T-helper 1 cell treated with Interleukin-12 subunit alpha and Interleukin-12 subunit beta and Interleukin-4 antibody, amounts not matched to agents 30 ng/mL and 1 ng/mL, for 36 hours (primary cell): ENCODE measurements around the gene CDADC1. TPM values are rescaled to one million over a fixed set of nuclear protein-coding genes. Genes with fewer than 3 reads are reported as not detected.

Experiments used
- intact Hi-C: fragments of 100-400 bp; cut with micrococcal nuclease; formaldehyde crosslinking; loops from one replicate; pipeline ENCODE4 v1.15.1; 2024
- total RNA-seq: library from RNA; stranded (reverse); gene quantifications from 2 replicates; pipeline ENCODE4 v1.2.3, GENCODE V29; 2022

Gene CDADC1
- 11.0 and 11.6 TPM in 2 replicates for total RNA-seq

- intact Hi-C loops: loop anchor here (1.0 to 10.0 kb wide), 18 partner anchors 10 to 1211 kb away; partner anchors contain the start of genes CAB39L, EBPL, MED4 and MLNR
Observed at GRCh38 chr13:49247643-49248621, at the start of gene CDADC1. TSS of gene CDADC1 (plus strand) at chr13:49247925. CDS start at chr13:49248038, 113 bp downstream.

- intact Hi-C loops: no loop called here
Observed at GRCh38 chr13:49206641-49207040, 41.1 kb upstream of the CDADC1 start.

GRCh38 chr13:49208619-49209018 lies 39.1 kb upstream of the CDADC1 start:
- intact Hi-C loops: no loop called here

- intact Hi-C loops: no loop called here
Observed at GRCh38 chr13:49210114-49210513, 37.6 kb upstream of the CDADC1 start.

GRCh38 chr13:49210669-49211068 lies 37.1 kb upstream of the CDADC1 start:
- intact Hi-C loops: no loop called here

GRCh38 chr13:49213539-49213938 lies 34.2 kb upstream of the CDADC1 start:
- intact Hi-C loops: no loop called here

GRCh38 chr13:49213997-49214916 lies 33.5 kb upstream of the CDADC1 start:
- intact Hi-C loops: loop anchor here (2.0 kb wide), 1 partner anchor 13 kb away; no protein-coding TSS in a partner anchor

- intact Hi-C loops: loop anchor here (1.0 to 2.0 kb wide), 2 partner anchors 14 to 32 kb away; partner anchors contain the start of gene CDADC1
Observed at GRCh38 chr13:49214917-49215376, 32.8 kb upstream of the CDADC1 start.

GRCh38 chr13:49216334-49216733 lies 31.4 kb upstream of the CDADC1 start:
- intact Hi-C loops: no loop called here

GRCh38 chr13:49217962-49218492 lies 29.7 kb upstream of the CDADC1 start:
- intact Hi-C loops: no loop called here

GRCh38 chr13:49218493-49219051 lies 29.2 kb upstream of the CDADC1 start:
- intact Hi-C loops: no loop called here

- intact Hi-C loops: loop anchor here (2.0 kb wide), 1 partner anchor 27 kb away; the partner anchor contains the start of gene CDADC1
Observed at GRCh38 chr13:49219647-49220035, 28.1 kb upstream of the CDADC1 start.

GRCh38 chr13:49220036-49220855 lies 27.5 kb upstream of the CDADC1 start, which contains the start of gene MLNR:
TSS of gene MLNR (plus strand) at chr13:49220338. CDS start at chr13:49220338, 0 bp downstream.
- intact Hi-C loops: loop anchor here (2.0 kb wide), 1 partner anchor 27 kb away; the partner anchor contains the start of gene CDADC1

GRCh38 chr13:49220856-49221589 lies 26.7 kb upstream of the CDADC1 start:
- intact Hi-C loops: loop anchor here (2.0 kb wide), 1 partner anchor 26 kb away; the partner anchor contains the start of gene CDADC1

GRCh38 chr13:49221590-49221965 lies 26.1 kb upstream of the CDADC1 start:
- intact Hi-C loops: loop anchor here (2.0 kb wide), 1 partner anchor 25 kb away; the partner anchor contains the start of gene CDADC1

GRCh38 chr13:49225223-49226042 lies 22.3 kb upstream of the CDADC1 start:
- intact Hi-C loops: no loop called here

GRCh38 chr13:49226613-49227012 lies 21.1 kb upstream of the CDADC1 start:
- intact Hi-C loops: no loop called here

- intact Hi-C loops: no loop called here
Observed at GRCh38 chr13:49234741-49235140, 13.0 kb upstream of the CDADC1 start.
